ENCODE data around the gene SLC38A11.

The SLC38A11 gene

DNA sequence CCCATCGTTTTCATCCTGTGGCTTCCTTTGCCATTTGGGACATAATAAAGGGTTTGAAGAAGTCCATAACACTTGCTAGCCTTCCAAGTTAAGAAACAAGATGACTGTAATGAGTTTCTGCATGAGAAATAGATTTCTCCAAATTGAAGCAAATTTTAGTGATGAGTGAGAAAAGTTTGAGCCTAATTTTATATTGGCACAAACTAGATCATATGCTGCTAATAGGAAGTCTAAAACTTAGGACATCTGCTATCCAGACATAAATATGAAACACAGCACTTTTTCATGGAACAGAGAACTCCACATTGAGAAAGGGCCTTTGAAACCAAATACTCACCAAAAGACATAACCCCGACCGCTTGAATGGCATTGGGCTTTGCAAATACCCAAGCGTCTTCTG lies 39.8 kb downstream of the SLC38A11 start:
- no peak for DNase-seq (ENCODE audit: low spot score)
- TF ChIP-seq, protein P1, sequence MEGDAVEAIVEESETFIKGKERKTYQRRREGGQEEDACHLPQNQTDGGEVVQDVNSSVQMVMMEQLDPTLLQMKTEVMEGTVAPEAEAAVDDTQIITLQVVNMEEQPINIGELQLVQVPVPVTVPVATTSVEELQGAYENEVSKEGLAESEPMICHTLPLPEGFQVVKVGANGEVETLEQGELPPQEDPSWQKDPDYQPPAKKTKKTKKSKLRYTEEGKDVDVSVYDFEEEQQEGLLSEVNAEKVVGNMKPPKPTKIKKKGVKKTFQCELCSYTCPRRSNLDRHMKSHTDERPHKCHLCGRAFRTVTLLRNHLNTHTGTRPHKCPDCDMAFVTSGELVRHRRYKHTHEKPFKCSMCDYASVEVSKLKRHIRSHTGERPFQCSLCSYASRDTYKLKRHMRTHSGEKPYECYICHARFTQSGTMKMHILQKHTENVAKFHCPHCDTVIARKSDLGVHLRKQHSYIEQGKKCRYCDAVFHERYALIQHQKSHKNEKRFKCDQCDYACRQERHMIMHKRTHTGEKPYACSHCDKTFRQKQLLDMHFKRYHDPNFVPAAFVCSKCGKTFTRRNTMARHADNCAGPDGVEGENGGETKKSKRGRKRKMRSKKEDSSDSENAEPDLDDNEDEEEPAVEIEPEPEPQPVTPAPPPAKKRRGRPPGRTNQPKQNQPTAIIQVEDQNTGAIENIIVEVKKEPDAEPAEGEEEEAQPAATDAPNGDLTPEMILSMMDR (IDR thresholded peaks at IDR 0.05; ENCODE audit: extremely low read depth, missing control alignments) = no peak

DNA sequence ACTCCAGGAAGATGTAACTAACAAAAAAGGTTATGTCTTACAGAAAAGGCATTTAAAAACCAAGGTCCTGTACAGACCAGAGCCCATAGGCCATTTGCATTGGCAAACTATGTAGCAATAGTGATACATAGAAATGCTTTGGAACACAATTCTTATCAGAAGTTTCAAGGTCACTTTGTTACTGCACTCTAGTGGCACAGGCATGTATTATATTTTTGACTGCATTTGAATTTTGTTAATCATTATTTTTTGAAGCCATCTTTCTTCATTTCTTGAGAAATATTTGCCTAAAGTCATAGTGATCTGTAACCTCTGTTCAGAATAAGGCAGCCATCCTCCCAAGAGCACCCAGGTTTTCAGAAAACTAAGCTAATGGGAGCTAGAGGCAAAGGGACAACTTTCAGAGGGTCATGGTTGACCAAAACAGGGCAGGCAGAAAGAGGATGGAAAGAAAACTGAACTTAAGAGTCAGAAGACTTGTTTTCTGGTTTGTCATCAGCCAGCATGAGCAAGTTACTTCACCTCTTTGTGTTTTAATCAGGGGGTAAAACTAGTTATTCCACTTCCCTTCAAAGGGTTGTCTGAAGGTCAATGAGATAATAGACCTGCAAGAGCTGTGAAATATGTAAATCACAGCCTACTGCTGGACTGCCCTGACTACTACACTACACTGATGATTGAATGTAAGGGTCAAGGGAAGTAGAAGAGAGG lies 41.5 kb downstream of the SLC38A11 start:
- TF ChIP-seq, protein P1 (IDR thresholded peaks at IDR 0.05; ENCODE audit: extremely low read depth, missing control alignments) = no peak
- DNase-seq (ENCODE audit: low spot score) = no peak

DNA sequence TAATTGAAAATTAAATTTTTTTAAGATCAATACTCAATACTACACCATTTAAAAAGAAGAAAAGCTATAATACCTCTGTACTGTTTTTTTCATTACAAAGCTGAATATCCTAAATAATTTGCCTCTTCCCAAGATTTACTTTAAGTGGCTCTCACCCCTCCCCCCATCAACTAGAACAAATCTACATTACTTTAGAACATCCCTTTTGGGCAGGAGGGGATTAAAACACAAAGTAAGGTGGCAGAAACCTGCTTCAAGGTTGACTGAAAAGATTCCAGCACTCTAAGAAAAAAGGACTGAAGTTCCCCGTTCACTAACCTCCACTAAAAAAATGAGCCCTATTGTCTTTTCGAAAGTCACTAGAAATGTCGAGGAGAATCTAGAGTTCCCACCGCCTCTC lies 42.3 kb downstream of the SLC38A11 start:
- DNase-seq (ENCODE audit: low spot score) = no peak

DNA sequence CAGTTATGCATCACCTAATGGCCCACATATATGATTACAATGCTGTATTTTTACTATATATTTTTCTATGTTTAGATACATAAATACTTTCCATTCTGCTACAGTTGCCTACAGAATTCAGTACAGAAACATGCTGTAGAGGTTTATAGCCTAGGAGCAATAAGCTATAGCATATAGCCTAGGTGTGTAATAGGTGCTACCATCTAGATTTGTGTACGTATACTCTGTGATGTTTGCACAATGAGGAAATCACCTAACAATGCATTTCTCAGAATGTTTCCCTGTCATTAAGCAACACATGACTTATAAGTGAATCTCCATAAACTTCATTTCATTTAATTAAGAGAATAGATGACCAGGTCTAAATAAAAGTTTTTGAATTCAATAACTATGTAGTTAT lies 43.5 kb downstream of the SLC38A11 start:
- TF ChIP-seq, protein P1 (IDR thresholded peaks at IDR 0.05; ENCODE audit: extremely low read depth, missing control alignments) = no peak
- no peak for DNase-seq (ENCODE audit: low spot score)

More for the DNA sequence above, 42.3 kb downstream of the SLC38A11 start:
- TF ChIP-seq, protein P1 (IDR thresholded peaks at IDR 0.05; ENCODE audit: extremely low read depth, missing control alignments) = no peak

DNA sequence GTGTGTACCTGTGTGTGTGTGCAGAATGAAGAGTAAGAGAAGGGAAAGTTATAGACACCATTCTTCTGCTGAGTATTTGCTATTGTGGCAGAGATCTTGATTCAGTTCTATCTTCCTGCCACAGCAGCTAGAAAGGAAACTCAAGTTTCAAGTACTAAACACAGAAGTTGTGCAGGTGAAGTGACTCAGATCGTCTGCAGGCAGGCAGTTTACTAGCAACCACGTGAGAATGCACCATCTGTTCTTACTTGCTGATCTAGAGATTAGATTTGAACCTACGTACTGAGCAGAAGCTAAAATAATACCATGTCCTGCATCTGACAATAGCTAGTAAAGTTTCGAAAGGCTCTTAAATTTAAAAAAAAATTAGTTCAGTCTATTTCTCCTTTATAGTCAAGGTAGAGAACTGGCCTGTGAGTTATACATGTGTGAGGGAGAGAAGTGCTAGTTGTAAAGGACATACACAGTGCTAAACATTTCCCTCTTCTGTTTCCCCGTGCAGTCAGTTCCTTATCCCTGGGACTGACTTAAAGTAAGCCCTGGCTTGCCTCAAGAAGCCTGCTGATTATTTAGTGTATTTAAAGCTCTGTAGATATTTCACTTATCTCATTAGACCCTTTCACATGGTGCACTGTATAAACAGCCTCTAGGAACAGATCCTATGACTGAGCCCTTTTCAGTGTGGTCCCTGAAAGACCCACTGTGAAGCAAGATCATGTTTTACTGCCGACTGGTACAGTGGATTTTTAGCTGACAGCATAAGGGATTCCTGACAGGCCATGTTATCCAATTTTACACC lies 45.0 kb downstream of the SLC38A11 start:
- no peak for DNase-seq (ENCODE audit: low spot score)
- TF ChIP-seq, protein P1 (IDR thresholded peaks at IDR 0.05; ENCODE audit: extremely low read depth, missing control alignments) = no peak

DNA sequence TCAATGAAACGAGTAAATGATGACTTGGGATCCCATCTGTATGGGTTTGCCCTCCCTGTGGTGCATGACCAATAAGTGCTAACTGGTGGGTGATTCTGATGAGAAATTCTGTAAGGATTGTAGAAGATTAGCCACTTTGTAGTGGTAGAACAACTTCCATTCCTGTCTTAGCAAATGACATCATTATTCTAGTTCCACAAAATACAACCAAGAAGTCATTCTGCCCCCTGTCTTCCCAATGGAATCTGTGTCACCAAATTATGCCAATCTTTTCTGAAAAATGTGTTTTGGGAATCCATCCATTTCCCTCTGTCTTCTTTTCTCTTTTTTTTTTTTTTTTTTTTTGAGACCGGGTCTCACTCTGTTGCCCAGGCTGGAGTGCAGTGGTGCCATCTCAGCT lies 48.4 kb downstream of the SLC38A11 start:
- DNase-seq (ENCODE audit: low spot score) = no peak
- TF ChIP-seq, protein P1 (IDR thresholded peaks at IDR 0.05; ENCODE audit: extremely low read depth, missing control alignments) = no peak

DNA sequence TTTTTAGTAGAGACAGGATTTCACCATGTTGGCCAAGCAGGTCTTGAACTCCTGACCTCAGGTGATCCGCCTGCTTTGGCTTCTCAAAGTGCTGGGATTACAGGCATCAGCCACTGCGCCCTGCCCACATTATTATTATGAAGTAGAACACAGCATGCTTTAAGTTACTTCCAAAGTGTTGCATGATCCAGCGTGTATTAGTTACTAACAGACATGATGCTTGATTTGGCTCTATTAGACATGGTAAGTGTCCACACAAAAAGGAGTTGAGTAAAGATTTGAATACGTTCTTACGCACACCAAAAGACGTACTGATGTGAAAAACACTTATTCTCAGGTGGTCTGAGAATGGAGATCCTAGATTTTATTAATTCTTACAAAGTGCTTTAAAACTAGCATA lies 50.0 kb downstream of the SLC38A11 start:
- no peak for DNase-seq (ENCODE audit: low spot score)
- TF ChIP-seq, protein P1 (IDR thresholded peaks at IDR 0.05; ENCODE audit: extremely low read depth, missing control alignments) = no peak

All from GM20000 (cell line).